ENCODE results near the gene ASTN2.
"Not testable (repeated sequence)": the region's sequence is repeated elsewhere in the genome, so short reads cannot be mapped to it uniquely, and the experiment has no call there.

ASTN2 gene

DNA sequence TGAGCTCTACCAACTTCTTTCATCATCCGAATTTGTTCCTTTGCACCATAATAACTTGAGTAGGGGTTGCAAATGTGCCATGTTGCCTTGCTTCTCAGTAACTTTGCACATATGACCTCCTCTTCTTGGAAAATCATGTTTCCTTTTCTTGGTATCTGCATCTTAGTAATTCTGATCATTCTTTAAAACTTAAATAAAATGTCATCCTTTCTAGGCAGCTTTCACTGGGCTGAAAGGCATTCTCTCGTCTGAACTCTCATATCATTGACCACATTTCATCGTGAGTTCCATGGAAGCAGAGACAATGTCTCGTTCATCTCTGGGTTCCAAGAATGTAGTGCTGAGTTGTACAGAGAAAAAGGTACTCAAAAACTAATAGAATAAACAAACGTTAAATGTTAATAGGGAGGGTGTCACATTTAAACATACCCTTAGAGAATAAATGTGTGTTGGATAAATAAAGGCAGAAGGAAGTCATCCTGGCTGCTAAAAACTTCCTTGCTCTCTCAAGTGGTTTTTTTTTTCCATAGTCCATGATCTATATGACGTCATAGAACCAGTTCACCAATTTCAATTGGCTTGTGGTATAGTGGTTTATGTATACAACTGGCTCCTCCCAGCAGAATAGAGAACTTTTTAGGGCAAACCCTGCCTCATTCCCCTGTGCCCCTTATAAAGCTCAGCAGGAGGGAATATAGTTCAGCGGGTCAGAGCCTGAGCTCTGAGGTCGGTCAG, 945.9 kb downstream of the ASTN2 start:
- no peak for DNase-seq

DNA sequence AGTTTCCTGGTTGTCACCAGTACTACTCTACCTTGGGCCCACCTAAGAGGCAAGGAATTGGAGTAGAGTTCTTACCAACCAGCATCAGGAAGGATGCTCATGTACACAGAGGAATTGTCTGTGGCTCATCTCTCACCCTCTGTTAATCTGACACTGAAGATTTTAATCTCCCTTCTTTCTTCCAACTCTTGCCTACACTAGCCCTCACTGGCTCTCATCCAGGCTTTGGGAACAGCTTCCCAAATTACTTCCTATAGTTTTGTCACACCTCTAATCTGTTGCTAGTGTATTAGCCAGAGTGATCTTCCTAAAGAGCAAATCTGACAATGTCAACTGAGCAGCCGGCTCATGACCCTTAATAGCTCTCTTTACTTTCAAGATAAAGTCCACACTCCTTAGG, 946.5 kb downstream of the ASTN2 start:
- DNase-seq, result no peak

DNA sequence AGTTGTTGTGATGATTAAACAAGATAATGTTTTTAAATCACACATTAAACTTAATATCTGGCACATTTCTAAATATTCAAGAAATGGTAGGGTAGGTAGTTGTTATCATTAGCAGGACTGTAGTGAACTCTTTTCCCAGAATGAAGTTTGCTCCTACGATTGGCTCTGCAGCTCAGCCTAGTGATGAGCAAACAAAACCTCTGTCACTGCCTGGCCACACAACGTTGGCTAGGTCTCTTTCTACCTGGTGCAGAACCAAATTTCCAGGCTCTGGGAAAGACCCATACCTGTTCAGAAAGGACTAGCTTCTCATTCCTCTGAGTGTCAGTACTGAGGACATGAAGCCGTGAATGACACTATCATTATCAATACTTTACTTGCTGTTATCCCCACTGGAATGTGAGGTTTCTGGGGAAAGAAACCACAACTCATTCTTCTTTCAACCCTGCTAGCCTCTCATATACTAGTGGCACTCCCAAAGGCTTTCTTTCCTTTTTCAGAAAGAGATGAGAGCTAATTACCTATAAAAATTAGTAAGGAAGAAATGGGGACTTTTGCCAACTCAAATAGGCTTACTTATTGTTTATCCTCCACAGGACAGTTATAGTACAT, 947.0 kb downstream of the ASTN2 start:
- DNase-seq, result peak; percentile 40

DNA sequence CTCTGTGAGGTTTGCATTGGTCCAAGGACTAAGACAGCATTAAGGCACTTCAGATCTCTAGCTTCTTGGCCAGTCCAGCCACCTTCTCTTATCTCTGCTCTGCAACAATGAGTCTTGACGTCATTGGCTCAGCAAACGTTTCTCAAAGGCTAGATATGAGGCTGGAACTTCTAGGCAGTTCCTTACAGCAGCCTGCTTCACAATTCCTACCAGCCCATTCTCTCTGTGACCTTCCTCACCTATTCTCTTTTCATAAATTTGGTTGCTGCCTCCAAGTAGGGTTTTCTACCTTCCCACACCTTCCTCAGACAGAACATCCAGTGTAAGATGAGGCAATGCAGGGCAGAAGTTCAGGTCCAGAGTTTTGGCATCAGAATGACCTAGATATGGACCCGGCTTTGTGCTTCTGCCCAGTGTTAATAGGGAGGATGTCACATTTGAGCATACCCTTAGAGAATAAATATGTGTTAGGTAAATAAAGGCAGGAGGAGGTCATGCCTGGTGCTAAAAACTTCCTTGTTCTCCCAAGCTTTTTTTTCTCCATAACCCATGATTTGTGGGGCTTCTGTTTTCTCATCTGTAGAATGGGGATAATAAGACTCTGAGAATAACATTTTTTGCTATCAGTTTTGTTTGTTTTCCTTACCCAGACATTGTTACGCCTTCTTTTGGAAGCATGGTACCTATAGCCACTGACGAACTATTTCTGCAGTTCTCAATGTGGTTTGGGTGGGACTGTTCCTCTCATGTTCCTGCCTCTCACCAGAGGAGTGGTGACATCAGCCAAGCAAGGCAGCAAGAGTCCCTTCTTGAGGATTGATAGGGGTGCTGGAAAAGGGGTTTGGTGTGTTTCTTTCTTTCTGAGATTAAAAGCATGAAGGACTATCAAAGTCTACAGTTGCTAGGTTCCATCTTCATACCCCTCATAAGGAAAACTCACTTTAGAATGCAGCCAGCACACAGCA, 948.3 kb downstream of the ASTN2 start:
- no peak for DNase-seq

DNA sequence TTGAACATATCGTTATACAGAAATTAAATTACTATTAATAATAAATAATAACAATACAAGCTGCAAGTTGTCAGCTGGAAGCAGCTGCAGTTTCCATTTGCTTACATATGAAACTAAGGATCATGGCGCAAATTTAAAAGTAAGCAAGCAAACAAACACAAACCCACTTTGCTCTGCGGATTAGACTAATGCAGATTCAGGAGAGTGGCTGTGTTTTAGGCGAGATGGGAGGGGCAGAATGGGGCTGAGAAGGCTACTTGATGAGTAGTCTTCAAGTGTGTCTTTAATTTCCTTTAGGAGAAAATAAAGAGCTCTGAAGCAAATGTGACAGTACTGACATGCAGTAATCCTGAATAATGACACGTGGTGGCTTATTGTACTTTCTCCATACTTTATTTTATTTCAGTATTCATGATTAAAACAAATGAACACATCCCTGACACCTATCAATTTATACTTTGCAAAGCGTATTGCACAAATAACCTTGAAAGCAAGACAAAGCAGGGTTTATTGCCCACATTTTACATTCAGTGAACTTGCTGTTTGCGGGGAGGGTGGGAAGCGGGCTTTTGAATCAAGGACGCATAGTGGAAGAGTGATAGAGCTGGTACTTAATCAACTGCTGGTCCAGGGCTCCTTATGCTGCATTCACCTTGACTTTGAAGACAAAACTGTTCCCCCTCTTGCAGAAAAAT, 949.1 kb downstream of the ASTN2 start:
- no peak for DNase-seq

DNA sequence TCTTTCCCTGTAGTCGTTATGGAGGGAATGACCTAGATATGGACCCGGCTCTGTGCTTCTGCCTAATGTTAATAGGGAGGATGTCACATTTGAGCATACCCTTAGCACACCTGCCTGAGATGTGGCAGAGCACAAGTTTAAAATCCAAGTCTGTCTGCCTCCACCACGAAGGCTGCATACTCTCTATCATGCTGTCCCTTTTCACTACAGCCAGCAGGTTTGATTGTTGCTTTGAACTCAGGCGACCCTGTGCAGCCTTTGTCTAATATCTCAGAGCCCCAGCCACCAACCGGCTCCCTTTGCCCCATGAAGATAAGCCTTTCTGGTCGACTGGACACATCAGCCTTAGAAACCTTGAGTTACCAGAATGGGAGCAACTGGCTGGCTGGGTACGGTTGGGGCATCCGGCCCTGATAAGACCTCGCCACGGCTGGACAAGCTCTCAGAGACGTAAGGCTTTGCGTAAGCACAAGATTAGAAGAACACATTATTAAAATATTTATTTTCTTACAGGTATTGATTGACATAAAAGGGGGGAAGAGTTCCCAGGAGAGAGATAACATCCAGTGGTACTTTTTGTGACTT, 949.8 kb downstream of the ASTN2 start:
- no peak for DNase-seq

DNA sequence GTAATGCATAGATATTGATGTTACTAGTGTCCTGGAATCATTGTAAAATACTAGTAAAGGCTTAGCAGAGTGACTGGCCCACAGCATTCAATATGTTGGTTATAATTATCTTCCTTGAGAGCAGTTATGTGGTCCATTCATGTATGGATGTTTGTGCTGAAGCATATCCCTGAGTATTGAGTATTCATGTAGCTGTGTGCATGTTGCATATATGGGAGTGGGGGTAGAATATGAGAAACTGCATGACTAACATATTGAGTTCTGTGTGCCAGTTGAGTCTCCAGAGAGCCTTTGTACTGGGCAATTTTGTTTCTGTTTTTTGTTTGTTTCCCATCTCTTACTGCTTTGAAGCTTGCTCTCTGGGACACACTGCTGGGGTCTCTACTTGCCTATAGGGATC, 950.4 kb downstream of the ASTN2 start:
- no peak for DNase-seq

DNA sequence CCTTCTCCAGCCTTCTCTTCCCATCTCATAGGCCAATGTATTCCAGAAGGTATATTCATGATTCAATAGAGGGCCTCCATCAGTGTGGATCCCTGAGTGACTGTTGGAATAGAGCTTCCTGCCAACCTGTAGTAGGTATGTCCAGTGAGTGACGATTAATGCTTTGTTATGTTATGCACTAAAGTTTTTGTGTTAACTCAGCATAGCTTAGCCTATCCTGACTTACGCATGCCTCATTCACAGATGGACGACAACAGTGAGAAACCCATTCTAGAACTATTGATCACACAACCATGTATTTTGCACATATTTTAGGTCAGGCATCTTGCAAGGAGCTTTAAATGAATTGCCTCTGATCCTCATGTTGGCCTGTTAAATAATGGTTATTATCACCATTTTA, 953.2 kb downstream of the ASTN2 start:
- no peak for DNase-seq

DNA sequence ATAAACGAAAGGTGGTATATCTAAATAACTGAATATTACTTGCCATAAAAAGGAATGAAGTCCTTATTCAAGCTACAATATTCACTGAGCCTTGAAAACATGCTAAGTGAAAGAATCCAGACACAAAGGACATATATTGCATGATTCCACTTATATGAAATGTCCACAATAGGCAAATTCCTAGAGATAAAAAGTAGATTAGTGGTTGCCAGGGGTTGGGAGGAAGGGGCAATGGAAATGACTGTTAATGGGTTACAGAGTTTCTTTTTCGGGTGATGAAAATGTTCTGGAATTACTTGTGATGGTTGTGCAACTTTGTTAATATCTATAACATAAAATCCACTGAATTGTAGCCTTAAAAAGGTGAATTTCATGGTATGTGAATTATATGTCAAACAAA, 954.8 kb downstream of the ASTN2 start:
- DNase-seq, result no peak

DNA sequence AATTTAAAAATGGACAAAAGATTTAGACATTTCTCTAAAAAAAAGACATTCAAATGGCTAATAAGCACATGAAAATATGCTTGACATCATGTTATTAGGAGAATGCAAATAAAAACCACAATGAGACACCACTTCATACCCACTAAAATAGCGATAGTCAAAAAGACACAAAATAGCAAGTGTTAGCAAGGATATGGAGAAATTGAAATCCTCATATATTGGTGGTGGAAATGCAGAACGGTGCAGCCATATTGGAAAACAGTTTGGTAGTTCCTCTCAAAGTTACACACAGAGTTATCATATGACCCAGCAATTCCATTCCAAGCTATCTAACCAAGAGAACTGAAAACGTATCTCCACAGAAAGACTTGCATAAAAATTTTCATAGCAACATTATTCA, 955.3 kb downstream of the ASTN2 start:
- no peak for DNase-seq

DNA sequence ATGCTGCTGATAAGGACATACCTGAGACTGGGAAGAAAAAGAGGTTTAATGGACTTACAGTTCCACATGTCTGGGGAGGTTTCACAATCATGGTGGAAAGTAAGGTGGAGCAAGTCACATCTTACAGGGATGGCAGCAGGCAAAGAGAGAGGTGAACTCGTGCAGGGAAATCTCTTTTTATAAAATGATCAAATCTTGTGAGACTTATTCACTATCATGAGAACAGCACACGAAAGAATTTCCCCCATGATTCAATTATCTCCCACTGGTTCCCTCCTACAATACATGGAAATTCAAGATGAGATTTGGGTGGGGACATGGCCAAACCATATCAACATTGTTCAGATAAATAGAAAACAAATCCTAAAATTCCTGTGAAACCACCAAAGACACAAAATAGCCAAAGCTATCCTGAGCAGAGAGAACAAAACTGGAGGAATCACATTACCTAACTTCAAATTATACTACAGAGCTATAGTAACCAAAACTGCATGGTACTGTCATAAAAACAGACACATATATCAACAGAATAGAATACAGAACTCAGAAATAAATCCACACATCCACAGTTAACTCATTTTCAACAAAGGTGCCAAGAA, 958.3 kb downstream of the ASTN2 start:
- DNase-seq, result no peak

DNA sequence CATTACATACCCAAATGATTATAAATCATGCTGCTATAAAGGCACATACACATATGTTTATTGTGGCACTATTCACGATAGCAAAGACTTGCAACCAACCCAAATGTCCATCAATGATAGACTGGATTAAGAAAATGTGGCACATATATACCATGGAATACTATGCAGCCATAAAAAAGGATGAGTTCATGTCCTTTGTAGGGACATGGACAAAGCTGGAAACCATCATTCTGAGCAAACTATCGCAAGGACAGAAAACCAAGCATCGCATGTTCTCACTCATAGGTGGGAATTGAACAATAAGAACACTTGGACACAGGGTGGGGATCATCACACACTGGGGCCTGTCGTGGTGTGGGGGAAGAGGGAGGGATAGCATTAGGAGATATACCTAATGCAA, 960.3 kb downstream of the ASTN2 start:
- not testable (repeated sequence) for DNase-seq

DNA sequence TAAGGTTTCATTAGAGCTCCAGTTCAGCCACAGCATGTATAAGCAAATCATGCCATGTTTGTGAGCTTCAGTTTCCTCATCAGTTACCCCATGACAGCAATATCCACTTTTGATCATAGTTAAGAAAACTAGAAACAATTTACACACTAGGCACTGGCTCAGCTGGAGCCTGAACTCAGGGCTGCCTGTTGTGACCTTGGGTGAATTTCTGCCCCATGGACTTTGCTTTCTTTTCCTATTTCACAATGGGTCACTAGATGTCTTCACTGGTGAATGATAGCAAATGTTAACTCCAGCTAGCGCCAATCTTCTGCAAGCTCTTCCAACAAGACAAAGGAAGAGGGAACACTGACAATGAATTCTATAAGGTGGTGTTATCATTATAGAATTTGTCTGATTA, 961.1 kb downstream of the ASTN2 start:
- DNase-seq, result no peak

DNA sequence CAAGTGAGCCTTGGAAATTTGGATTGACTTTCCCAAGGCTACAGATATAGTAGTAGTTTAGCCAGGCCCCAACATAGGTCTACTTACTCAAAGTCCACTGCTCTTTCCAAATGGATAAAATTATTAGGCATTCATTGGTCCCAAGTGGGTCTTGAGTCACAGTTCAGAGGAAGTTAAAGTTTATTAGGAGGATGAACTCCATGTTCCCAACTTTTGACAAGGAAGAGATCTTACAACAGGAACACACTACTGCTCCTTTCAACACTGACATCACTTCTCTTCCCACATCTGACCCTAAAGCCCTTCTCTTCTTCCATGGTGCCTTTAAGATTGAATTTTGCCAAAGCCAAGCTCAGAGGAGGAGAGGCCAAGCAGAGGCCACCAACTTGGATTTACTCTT, 962.2 kb downstream of the ASTN2 start:
- no peak for DNase-seq

DNA sequence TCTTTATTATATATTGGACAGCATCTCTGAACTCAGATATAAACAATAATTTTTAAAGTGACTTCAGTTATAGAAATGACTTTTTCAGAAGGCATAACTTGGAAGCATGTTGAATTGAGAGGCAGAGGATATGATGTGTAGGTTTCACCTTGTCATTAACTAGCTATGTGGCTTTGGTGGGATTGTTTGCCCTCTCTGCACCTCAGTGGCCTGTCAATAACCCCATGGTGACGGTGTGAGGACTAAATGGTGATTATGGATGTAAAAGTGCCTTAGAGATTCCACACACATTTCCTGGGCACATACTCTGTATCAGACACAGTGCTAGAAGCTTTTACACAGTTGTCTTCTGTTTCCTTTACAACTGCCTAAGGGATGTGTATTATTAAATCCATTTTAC, 962.6 kb downstream of the ASTN2 start:
- DNase-seq, result no peak

DNA sequence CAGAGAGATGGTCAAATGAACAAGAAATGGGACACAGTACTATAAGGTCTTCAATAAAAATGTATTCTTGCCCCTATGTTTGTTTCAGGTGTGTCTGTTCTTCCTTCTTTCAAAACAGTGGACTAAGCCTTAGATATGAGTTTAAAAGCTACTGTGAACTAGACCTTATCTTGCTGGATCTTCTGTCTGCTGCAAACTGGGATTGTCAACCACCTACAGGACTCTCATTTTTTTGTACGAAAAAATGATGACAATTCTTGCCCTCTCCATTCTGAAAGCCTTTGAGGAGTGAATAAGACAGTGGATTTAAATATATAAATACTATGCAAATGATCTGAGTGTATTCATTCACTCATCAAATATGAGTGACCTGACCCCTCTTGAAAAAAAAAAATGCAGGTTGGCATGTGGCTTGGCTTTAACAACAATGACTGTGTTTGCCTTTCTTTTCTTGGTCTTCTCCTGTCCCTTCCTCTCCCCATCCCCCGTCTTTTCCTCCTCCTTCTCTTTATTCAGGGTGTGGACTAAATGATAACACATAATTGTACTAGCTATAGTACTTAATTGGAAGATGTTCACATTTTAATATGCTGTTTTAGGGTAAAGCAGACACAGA, 963.2 kb downstream of the ASTN2 start:
- DNase-seq, result no peak

DNA sequence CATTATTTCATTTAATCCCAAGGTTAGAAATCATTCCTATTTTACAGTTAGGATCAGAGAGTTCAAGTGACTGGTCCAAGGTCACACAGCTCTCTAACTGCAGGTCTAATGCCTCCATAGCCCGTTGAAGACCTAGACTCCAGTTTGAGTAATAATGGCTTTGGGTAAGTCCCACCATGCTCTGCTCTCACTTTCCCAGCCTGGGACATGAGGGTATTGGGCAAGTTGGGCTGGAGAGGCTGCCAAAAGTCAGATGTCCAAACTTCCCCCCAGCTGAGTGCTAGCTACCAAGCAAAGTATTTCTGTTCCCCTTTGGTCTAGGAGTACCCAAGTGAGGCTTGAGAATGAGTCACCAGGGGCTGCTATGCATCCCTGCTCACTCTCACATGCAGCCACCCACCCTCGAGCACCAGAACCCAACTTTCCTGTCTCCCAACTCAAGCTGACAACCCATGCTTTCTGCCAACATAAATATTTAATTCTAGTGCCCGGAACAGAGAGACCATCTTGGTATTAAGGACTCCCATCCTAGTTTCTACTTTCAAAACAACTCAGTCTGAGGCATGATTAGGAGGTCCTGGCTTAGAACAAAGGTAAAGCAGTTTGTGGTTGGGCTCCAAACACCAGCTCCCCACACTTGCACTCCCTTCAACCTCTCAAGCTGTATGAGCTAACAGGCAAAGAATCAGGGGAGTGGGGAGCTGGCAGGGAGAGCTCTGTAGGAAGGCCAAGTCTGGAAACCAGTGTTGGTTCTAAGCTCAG, 964.3 kb downstream of the ASTN2 start:
- peak; percentile 87 for DNase-seq

DNA sequence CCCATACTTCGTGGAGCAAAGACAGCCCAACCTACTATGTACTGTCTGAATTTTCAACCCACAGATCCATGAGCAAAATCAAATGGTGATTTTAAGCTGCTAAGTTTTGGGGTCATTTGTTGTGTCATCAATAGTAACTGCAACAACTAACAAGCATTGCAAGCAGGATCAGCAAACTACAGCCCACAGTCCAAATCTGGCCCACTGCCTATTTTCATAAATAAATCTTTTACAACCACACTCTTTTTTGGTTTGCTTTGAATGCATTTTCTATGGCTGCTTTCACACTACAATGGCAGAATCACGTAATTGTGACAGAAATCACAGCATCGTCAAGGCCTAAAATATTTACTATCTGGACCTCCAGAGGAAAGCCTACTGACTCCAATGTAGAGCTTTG, 964.9 kb downstream of the ASTN2 start:
- no peak for DNase-seq

DNA sequence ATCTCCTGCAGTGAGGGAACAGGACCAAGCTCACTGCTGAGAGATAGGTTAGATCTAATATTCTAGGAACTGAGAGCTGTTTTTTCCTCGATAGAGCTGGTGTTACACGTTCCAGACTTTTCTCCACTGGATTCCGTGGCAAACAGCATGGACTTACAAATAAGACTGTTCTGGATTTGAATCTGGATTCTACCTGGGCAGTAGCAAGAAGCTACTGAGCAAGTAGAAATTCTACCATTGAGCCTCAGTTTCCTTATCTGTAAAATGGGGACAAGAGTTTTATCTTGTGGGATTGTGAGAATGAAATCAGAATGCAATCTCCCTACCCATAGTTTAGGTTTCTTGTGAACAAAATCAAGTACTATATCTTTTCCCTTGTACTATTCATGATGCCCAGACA, 966.4 kb downstream of the ASTN2 start:
- DNase-seq, result no peak

DNA sequence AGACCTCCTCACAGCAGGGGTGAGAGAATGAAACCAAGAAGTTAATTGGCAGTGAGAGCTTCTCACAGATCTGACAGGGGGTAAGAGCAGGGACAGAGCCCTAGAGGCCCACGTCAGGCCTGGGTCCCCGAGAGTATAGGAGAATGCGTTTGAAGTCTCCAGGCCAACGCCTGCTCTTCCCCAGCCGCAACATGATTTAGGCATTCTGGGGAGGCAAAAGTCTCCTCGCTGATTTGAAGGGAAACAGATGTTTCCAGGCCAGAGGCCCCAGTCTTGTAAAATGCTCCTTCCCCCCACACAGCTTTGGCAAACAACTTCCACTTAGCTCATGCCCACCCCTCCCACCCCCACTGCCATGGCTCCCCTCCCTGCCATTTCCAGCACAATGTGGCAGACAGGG, 966.9 kb downstream of the ASTN2 start:
- DNase-seq, result peak; percentile 66

DNA sequence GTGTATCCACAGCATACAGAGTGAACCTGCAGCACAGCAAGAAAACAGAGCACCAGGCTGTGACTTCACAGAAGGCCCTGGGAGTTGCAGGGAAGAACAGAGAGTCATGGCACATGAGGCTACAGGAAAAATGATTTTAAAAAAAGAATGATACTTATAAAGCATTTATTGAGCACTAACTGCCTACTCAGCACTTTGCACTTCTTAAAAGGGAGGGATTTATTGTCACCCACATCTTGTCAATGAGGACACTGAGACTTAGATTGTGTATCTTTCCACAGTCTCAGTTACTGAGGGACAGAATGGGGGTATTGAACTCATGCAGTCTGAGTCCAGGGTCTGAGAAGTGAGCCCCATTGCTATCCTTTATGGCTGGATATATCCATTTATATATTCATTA, 972.3 kb downstream of the ASTN2 start:
- DNase-seq, result no peak

Measured in fibroblast of skin of scalp (primary cell).